PFSK-1 (cell line): ENCODE measurements around the gene ZNF17.

Experiments used
- FOXP2 ChIP-seq: optimal IDR thresholded peaks from 2 replicates; pipeline ENCODE3; 2011; ENCODE audit warnings: borderline replicate concordance, control low read depth, inconsistent platforms; ENCODE audit not compliant: insufficient read depth; ENCODE audit errors: extremely low read length, extremely low read depth
- POLR2AphosphoS5 ChIP-seq: IDR thresholded peaks from 2 replicates; pipeline ENCODE4 v1.6.1; 2012; ENCODE audit warnings: low read depth, mild to moderate bottlenecking, control low read depth, low read length, moderate library complexity
- REST ChIP-seq, 2 experiments: IDR thresholded peaks; 2 replicates each; pipeline versions ENCODE4 v1.6.1 to v1.8.0; 2011 to 2012; ENCODE audit warnings: low read depth in 2 of 2, low read length in 2 of 2, control low read depth in 1 of 2, inconsistent platforms in 1 of 2, mild to moderate bottlenecking in 1 of 2, moderate library complexity in 1 of 2; ENCODE audit not compliant: insufficient read depth in 1 of 2
- SIN3A ChIP-seq: IDR thresholded peaks from 2 replicates; pipeline ENCODE4 v1.6.1; 2012; ENCODE audit warnings: mild to moderate bottlenecking, low read length, moderate library complexity, borderline replicate concordance; ENCODE audit not compliant: insufficient read depth
- TAF1 ChIP-seq: IDR thresholded peaks from 2 replicates; pipeline ENCODE4 v1.6.1; 2012; ENCODE audit warnings: low read length, control low read depth, borderline replicate concordance; ENCODE audit not compliant: insufficient read depth

ZNF17 gene

GRCh38 chr19:57435062-57435978 is 24.4 kb downstream of the ZNF17 start, which contains the start of gene ZNF749:
TSS of gene ZNF749 (plus strand) at chr19:57435325. CDS start at chr19:57435579, 254 bp downstream.
- TF ChIP-seq TAF1 = peak; percentile 55; the same call in 1 of the 2 replicates
- TF ChIP-seq SIN3A = peak; percentile 11; the same call in 1 of the 2 replicates
- TF ChIP-seq POLR2AphosphoS5 = peak; percentile 55; the same call in 1 of the 2 replicates
- no peak for TF ChIP-seq FOXP2
- no peak for TF ChIP-seq REST (IDR thresholded peaks at IDR 0.05; ENCODE audit: insufficient read depth in 1 of 2, low read depth in 2 of 2, low read length in 2 of 2)

- TF ChIP-seq SIN3A (no peak), FOXP2 (no peak), POLR2AphosphoS5 (no peak), REST (IDR thresholded peaks at IDR 0.05; ENCODE audit: insufficient read depth in 1 of 2, low read depth in 2 of 2, low read length in 2 of 2) (no peak), TAF1 (no peak)
Measured at GRCh38 chr19:57436417-57436816, 25.5 kb downstream of the ZNF17 start.

GRCh38 chr19:57437931-57438330 is 27.0 kb downstream of the ZNF17 start:
- no peak for TF ChIP-seq POLR2AphosphoS5
- no peak for TF ChIP-seq REST (IDR thresholded peaks at IDR 0.05; ENCODE audit: insufficient read depth in 1 of 2, low read depth in 2 of 2, low read length in 2 of 2)
- TF ChIP-seq SIN3A = no peak
- TF ChIP-seq TAF1 = no peak
- TF ChIP-seq FOXP2 = no peak

GRCh38 chr19:57438925-57439324 is 28.0 kb downstream of the ZNF17 start:
- TF ChIP-seq FOXP2 = no peak
- no peak for TF ChIP-seq REST (IDR thresholded peaks at IDR 0.05; ENCODE audit: insufficient read depth in 1 of 2, low read depth in 2 of 2, low read length in 2 of 2)
- no peak for TF ChIP-seq SIN3A
- no peak for TF ChIP-seq TAF1
- no peak for TF ChIP-seq POLR2AphosphoS5
